H1 (cell line): ENCODE results near the gene SSUH2.

ENCODE experiments used
- ASH2L ChIP-seq: fragments of 200-600, 300-600 bp; sonication (generic); IDR thresholded peaks from one replicate; pipeline ENCODE4 v1.7.1; 2017; ENCODE audit warnings: low read length
- BCL11A ChIP-seq, 2 experiments: IDR thresholded peaks; one replicate each; pipeline ENCODE4 v1.6.1; 2011; ENCODE audit warnings: low read depth in 2 of 2, low read length in 2 of 2, mild to moderate bottlenecking in 2 of 2
- CHD2 ChIP-seq: IDR thresholded peaks from 2 replicates; pipeline ENCODE4 v1.6.1; 2012; ENCODE audit warnings: low read length, improper control_type of control experiment
- EP300 ChIP-seq, 2 experiments: IDR thresholded peaks; 1 replicate in 1 of 2; 2 replicates in 1 of 2; pipeline ENCODE4 v1.6.1; 2011 to 2012; ENCODE audit warnings: low read depth in 2 of 2, low read length in 2 of 2, mild to moderate bottlenecking in 2 of 2, borderline replicate concordance in 1 of 2, inconsistent platforms in 1 of 2, moderate library complexity in 1 of 2
- EZH2 ChIP-seq: fragments of 200-600 bp; sonication (generic); IDR thresholded peaks from 2 replicates; pipeline ENCODE4 v1.7.1; 2012; ENCODE audit warnings: low read depth, mild to moderate bottlenecking, moderate library complexity, low read length, inconsistent platforms; ENCODE audit not compliant: severe bottlenecking
- KDM1A ChIP-seq: fragments of 200-600, 300-600 bp; sonication (generic); IDR thresholded peaks from 2 replicates; pipeline ENCODE4 v1.7.1; 2016; ENCODE audit warnings: mild to moderate bottlenecking, low read length, borderline replicate concordance
- MAX ChIP-seq: IDR thresholded peaks from 2 replicates; pipeline ENCODE4 v1.6.1; 2012; ENCODE audit warnings: inconsistent platforms
- NRF1 ChIP-seq: IDR thresholded peaks from 2 replicates; pipeline ENCODE4 v1.6.1; 2011; ENCODE audit warnings: mild to moderate bottlenecking, low read depth, low read length, improper control_type of control experiment
- POLR2A ChIP-seq, 2 experiments: IDR thresholded peaks; 1 replicate in 1 of 2; 2 replicates in 1 of 2; pipeline ENCODE4 v1.6.1; 2011; ENCODE audit warnings: low read depth in 2 of 2, low read length in 2 of 2, mild to moderate bottlenecking in 2 of 2; ENCODE audit errors: control extremely low read depth in 1 of 2
- POLR2AphosphoS5 ChIP-seq: IDR thresholded peaks from 2 replicates; pipeline ENCODE4 v1.6.1; 2011; ENCODE audit warnings: low read depth, low read length
- RFX5 ChIP-seq: IDR thresholded peaks from 2 replicates; pipeline ENCODE4 v1.6.1; 2011; ENCODE audit warnings: low read depth, low read length, improper control_type of control experiment, borderline replicate concordance
- RNF2 ChIP-seq: fragments of 200-900, 300-1000 bp; sonication (generic); IDR thresholded peaks from 2 replicates; pipeline ENCODE4 v1.7.1; 2016; ENCODE audit warnings: borderline replicate concordance, low read depth, mild to moderate bottlenecking, antibody characterized with exemption, low read length; ENCODE audit not compliant: poor library complexity, severe bottlenecking; ENCODE audit errors: missing control alignments
- TF ChIP-seq, protein P1 (sequence below), 3 experiments: IDR thresholded peaks; 1 replicate in 2 of 3; 2 replicates in 1 of 3; pipeline versions ENCODE4 v1.5.1 to v1.6.1; 2011; ENCODE audit warnings: low read length in 3 of 3, mild to moderate bottlenecking in 3 of 3, inconsistent platforms in 2 of 3, low read depth in 1 of 3, moderate library complexity in 1 of 3; ENCODE audit not compliant: insufficient read depth in 1 of 3; ENCODE audit errors: control extremely low read depth in 1 of 3

DNA sequence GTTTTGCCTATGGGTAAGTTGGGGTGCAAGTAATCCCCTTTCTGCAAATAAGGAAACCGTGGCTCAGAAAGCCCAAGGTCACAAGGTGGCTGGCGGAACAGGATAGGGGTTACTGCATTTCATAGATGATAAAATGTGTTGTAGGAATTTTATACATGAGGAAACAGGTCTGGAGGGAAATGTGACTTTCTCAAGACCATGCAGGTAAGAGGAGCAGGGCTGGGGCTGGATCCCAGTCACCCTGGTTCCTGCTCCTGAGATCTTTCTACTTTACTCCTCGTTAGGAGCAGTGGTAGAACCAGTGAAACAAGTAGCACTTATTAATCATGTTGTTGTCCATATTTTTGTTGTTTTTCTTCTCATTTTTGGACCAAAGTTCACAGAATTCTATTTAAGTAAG lies 63.2 kb downstream of the SSUH2 start:
- TF ChIP-seq, protein P1, sequence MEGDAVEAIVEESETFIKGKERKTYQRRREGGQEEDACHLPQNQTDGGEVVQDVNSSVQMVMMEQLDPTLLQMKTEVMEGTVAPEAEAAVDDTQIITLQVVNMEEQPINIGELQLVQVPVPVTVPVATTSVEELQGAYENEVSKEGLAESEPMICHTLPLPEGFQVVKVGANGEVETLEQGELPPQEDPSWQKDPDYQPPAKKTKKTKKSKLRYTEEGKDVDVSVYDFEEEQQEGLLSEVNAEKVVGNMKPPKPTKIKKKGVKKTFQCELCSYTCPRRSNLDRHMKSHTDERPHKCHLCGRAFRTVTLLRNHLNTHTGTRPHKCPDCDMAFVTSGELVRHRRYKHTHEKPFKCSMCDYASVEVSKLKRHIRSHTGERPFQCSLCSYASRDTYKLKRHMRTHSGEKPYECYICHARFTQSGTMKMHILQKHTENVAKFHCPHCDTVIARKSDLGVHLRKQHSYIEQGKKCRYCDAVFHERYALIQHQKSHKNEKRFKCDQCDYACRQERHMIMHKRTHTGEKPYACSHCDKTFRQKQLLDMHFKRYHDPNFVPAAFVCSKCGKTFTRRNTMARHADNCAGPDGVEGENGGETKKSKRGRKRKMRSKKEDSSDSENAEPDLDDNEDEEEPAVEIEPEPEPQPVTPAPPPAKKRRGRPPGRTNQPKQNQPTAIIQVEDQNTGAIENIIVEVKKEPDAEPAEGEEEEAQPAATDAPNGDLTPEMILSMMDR (IDR thresholded peaks at IDR 0.05; ENCODE audit: control extremely low read depth in 1 of 3, insufficient read depth in 1 of 3, low read depth in 1 of 3, low read length in 3 of 3), result no peak
- TF ChIP-seq KDM1A (no peak), EZH2 (no peak), EP300 (IDR thresholded peaks at IDR 0.05; ENCODE audit: borderline replicate concordance in 1 of 2, low read depth in 2 of 2, low read length in 2 of 2) (no peak), MAX (no peak), RFX5 (no peak), POLR2A (IDR thresholded peaks at IDR 0.05; ENCODE audit: control extremely low read depth in 1 of 2, low read depth in 2 of 2, low read length in 2 of 2) (no peak), CHD2 (no peak), NRF1 (no peak), RNF2 (no peak), BCL11A (IDR thresholded peaks at IDR 0.05; ENCODE audit: low read depth in 2 of 2, low read length in 2 of 2) (no peak), POLR2AphosphoS5 (no peak), ASH2L (no peak)
